GM12891 (cell line): ENCODE results near the gene ETS1.

Experiments
- POLR2A ChIP-seq: IDR thresholded peaks from 2 replicates; pipeline ENCODE4 v1.6.1; 2011; ENCODE audit warnings: low read depth, low read length, control low read depth
- POLR2AphosphoS5 ChIP-seq: IDR thresholded peaks from 2 replicates; pipeline ENCODE4 v1.6.1; 2011; ENCODE audit warnings: low read depth, low read length, control low read depth
- SPI1 ChIP-seq: IDR thresholded peaks from 2 replicates; pipeline ENCODE4 v1.6.1; 2011; ENCODE audit warnings: low read depth, low read length, control low read depth
- TAF1 ChIP-seq: IDR thresholded peaks from 2 replicates; pipeline ENCODE4 v1.6.1; 2011; ENCODE audit warnings: low read depth, low read length, control low read depth

- TF ChIP-seq POLR2A, result no peak
- TF ChIP-seq POLR2AphosphoS5, result no peak
- no peak for TF ChIP-seq TAF1
- no peak for TF ChIP-seq SPI1
Measured at GRCh38 chr11:128603003-128603696, 15.8 kb upstream of the ETS1 start.
